Measurements from ENCODE around the gene CCDC183. TPM values are rescaled to one million over a fixed set of nuclear protein-coding genes. Genes with fewer than 3 reads are reported as not detected.
"Not testable (repeated sequence)": the region's sequence is repeated elsewhere in the genome, so short reads cannot be mapped to it uniquely, and the experiment has no call there.

CCDC183 gene
- polyA plus RNA-seq, 2 donors: 0.32 to 1.1 TPM

- not testable (repeated sequence) for H3K4me3 ChIP-seq (ENCODE audit: low read depth in 1 of 2, low read length in 2 of 2); H3K9me3 ChIP-seq (ENCODE audit: control insufficient read depth in 2 of 2, insufficient read depth in 1 of 2, low read depth in 1 of 2, low read length in 1 of 2); H3K27ac ChIP-seq (ENCODE audit: low read depth in 2 of 2, low read length in 1 of 2); H3K27me3 ChIP-seq (ENCODE audit: control insufficient read depth in 1 of 2, insufficient read depth in 2 of 2, low read length in 2 of 2)
- Histone ChIP-seq H3K36me3 (ENCODE audit: control insufficient read depth in 2 of 2, insufficient read depth in 2 of 2, low read length in 1 of 2) (peaks cover 0 to 12% of the 10 kb centered on the region in 2 donors), H3K4me1 (ENCODE audit: control insufficient read depth in 2 of 2, insufficient read depth in 2 of 2, low read length in 1 of 2) (peaks cover 0 to 29% of the 10 kb centered on the region in 2 donors)
- 35% methylated on average over 15 to 16 of the region's 16 CpGs for WGBS, 2 donors
Observed at GRCh38 chr9:136841646-136842379, 45.7 kb downstream of the CCDC183 start.

DNA sequence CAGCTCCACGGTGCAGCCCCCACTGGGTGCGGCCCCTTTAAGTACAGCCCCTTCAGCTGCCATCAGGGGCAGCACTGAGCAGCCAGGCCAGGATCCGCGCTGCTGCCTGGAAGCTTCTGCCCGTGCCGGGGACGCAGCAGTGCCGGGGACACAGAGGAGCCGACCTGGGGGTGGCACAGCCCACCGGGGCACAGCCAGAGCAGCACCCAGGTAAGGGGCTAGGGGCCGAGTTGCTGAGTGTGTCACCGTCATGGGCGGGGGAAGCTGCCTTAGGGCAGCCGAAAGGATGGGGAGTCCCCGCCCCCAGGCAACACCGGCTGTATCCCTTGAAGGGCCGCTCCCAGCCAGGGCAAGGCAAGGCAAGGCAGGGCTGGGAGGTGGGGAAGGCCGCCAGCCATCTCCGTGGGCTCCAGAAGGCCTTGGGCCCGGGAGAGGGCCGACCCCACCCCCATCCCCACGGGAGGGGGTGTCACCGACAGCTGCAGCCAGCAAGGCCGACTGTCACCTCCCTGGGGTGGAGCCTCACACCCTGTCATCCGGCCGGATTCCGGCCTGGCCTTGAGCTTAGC is 46.3 kb downstream of the CCDC183 start, which contains the start of gene AJM1:
AJM1 (plus strand) TSS at position 99 of the 569 bp plus-strand sequence. CDS start 1,937 bp downstream, outside the sequence.
- peak within 1 kb of the TSS; percentile 34 to 50 for H3K4me3 ChIP-seq (ENCODE audit: low read depth in 1 of 2, low read length in 2 of 2)
- H3K9me3 ChIP-seq (ENCODE audit: control insufficient read depth in 2 of 2, insufficient read depth in 1 of 2, low read depth in 1 of 2, low read length in 1 of 2); H3K27me3 ChIP-seq (ENCODE audit: control insufficient read depth in 1 of 2, insufficient read depth in 2 of 2, low read length in 2 of 2); H3K27ac ChIP-seq (ENCODE audit: low read depth in 2 of 2, low read length in 1 of 2): not testable (repeated sequence)
- 1% methylated on average over 20 to 27 of the region's 27 CpGs for WGBS, 2 donors
- H3K36me3 ChIP-seq (ENCODE audit: control insufficient read depth in 2 of 2, insufficient read depth in 2 of 2, low read length in 1 of 2): peaks cover 0 to 12% of the 10 kb centered on the region in 2 donors
- H3K4me1 ChIP-seq (ENCODE audit: control insufficient read depth in 2 of 2, insufficient read depth in 2 of 2, low read length in 1 of 2): peaks cover 0 to 31% of the 10 kb centered on the region in 2 donors

GRCh38 chr9:136843159-136843800 is 47.1 kb downstream of the CCDC183 start:
- not testable (repeated sequence) for H3K27me3 ChIP-seq (ENCODE audit: control insufficient read depth in 1 of 2, insufficient read depth in 2 of 2, low read length in 2 of 2); H3K27ac ChIP-seq (ENCODE audit: low read depth in 2 of 2, low read length in 1 of 2); H3K4me3 ChIP-seq (ENCODE audit: low read depth in 1 of 2, low read length in 2 of 2); H3K9me3 ChIP-seq (ENCODE audit: control insufficient read depth in 2 of 2, insufficient read depth in 1 of 2, low read depth in 1 of 2, low read length in 1 of 2)
- peaks cover 0 to 12% of the 10 kb centered on the region in 2 donors for H3K36me3 ChIP-seq (ENCODE audit: control insufficient read depth in 2 of 2, insufficient read depth in 2 of 2, low read length in 1 of 2)
- H3K4me1 ChIP-seq (ENCODE audit: control insufficient read depth in 2 of 2, insufficient read depth in 2 of 2, low read length in 1 of 2): peaks cover 4 to 31% of the 10 kb centered on the region in 2 donors
- WGBS, 2 donors: 8 to 9% methylated on average over 17 to 21 of the region's 21 CpGs

DNA sequence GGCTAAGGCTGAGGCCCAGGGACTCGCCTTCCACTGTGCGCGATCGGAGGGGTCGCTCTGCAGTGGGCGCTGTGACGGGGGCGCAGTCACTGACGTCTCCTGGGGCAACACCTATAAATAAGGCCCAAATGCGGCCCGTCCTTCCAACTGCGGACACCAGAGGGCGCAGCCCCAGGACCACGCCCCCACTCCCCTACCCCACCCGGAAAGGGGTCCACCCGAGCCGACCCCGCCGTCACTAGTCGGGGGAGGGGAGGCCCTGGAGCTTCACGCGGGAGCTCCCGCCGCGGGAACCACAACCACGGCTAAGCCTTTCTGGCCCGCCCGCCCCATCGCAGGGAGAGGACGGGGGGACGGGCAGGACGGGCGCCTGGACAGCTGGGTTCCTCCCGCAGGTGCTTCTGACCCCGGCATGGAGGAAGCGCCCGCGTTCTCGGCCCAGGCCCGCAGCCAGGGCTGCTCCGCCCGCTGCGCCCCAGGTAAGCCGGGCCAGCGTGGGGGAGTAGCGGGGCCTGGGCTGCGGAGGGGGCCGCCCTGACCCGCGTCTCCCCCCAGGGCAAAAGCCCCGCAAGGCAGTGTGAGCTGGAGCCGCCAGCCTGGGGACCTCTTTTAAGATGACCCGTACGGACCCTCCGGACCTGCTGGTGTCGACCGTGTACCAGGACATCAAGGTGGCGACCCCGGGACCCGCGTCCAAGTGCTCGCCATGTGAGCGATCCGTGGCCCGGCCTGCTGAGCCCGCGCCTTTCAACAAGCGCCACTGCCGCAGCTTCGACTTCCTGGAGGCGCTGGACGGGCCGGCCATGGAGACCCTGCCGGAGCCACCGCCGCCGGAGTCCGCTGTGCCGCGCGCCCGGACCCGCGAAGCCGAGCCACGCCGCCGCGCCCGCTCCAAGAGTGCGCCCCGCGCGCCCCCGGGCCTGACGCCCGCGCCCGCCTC is 47.9 kb downstream of the CCDC183 start:
- not testable (repeated sequence) for H3K36me3 ChIP-seq (ENCODE audit: control insufficient read depth in 2 of 2, insufficient read depth in 2 of 2, low read length in 1 of 2); H3K9me3 ChIP-seq (ENCODE audit: control insufficient read depth in 2 of 2, insufficient read depth in 1 of 2, low read depth in 1 of 2, low read length in 1 of 2); H3K27me3 ChIP-seq (ENCODE audit: control insufficient read depth in 1 of 2, insufficient read depth in 2 of 2, low read length in 2 of 2); H3K27ac ChIP-seq (ENCODE audit: low read depth in 2 of 2, low read length in 1 of 2)
- Histone ChIP-seq H3K4me1 (ENCODE audit: control insufficient read depth in 2 of 2, insufficient read depth in 2 of 2, low read length in 1 of 2) (peaks cover 4 to 31% of the 10 kb centered on the region in 2 donors), H3K4me3 (ENCODE audit: low read depth in 1 of 2, low read length in 2 of 2) (peak overlapping the region in 1 of 2 donors; percentile 18)
- WGBS, 2 donors: 6% methylated on average over 77 to 99 of the region's 99 CpGs

DNA sequence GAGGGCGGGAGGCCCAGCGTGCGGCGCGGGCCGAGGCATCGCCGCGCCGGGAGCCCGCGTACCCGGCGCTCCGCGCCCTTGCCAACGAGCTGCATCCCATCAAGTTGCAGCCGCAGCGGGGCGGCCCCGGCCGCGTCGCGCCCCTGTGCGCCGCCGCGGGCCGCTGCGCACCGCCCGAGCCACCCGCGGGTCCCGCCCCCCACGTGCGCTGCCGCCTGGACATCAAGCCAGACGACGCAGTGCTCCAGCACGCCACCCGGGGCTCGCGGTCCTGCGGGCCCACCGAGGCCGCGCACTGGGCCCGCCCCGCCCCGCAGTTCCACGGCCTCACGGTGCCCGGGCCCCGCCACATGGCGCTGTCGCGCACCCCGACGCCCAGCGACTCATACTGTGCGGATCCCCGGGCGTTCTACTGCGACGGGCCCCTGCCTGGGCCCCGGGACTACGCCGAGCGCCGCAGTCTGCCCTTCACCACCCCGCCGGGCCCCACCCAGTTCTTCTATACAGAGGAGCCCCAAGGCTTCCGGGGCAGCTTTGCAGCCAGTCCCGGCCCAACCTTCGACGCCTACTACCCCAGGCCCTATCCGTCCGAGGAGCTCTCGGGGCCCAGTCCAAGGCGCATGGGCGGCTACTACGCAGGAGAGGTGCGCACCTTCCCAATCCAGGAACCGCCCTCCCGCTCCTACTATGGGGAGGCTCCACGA is 48.8 kb downstream of the CCDC183 start:
- Histone ChIP-seq H3K4me1 (ENCODE audit: control insufficient read depth in 2 of 2, insufficient read depth in 2 of 2, low read length in 1 of 2) (peaks cover 4 to 35% of the 10 kb centered on the region in 2 donors), H3K27ac (ENCODE audit: low read depth in 2 of 2, low read length in 1 of 2) (no peak overlapping the region), H3K27me3 (ENCODE audit: control insufficient read depth in 1 of 2, insufficient read depth in 2 of 2, low read length in 2 of 2) (no peaks in the 10 kb centered on the region), H3K9me3 (ENCODE audit: control insufficient read depth in 2 of 2, insufficient read depth in 1 of 2, low read depth in 1 of 2, low read length in 1 of 2) (peaks cover 0 to 7% of the 10 kb centered on the region in 2 donors), H3K36me3 (ENCODE audit: control insufficient read depth in 2 of 2, insufficient read depth in 2 of 2, low read length in 1 of 2) (peaks cover 0 to 2% of the 10 kb centered on the region in 2 donors), H3K4me3 (ENCODE audit: low read depth in 1 of 2, low read length in 2 of 2) (peak overlapping the region in 1 of 2 donors; percentile 18)
- WGBS, 2 donors: 10 to 20% methylated on average over 52 to 88 of the region's 88 CpGs

GRCh38 chr9:136845465-136846260 is 49.5 kb downstream of the CCDC183 start:
- H3K4me1 ChIP-seq (ENCODE audit: control insufficient read depth in 2 of 2, insufficient read depth in 2 of 2, low read length in 1 of 2): peaks cover 4 to 42% of the 10 kb centered on the region in 2 donors
- H3K27me3 ChIP-seq (ENCODE audit: control insufficient read depth in 1 of 2, insufficient read depth in 2 of 2, low read length in 2 of 2): no peaks in the 10 kb centered on the region
- peak overlapping the region in 1 of 2 donors; percentile 60 for H3K4me3 ChIP-seq (ENCODE audit: low read depth in 1 of 2, low read length in 2 of 2)
- peaks cover 0 to 7% of the 10 kb centered on the region in 2 donors for H3K9me3 ChIP-seq (ENCODE audit: control insufficient read depth in 2 of 2, insufficient read depth in 1 of 2, low read depth in 1 of 2, low read length in 1 of 2)
- H3K27ac ChIP-seq (ENCODE audit: low read depth in 2 of 2, low read length in 1 of 2): no peak overlapping the region
- peaks cover 0 to 4% of the 10 kb centered on the region in 2 donors for H3K36me3 ChIP-seq (ENCODE audit: control insufficient read depth in 2 of 2, insufficient read depth in 2 of 2, low read length in 1 of 2)
- 25 to 35% methylated on average over 94 to 102 of the region's 102 CpGs for WGBS, 2 donors

DNA sequence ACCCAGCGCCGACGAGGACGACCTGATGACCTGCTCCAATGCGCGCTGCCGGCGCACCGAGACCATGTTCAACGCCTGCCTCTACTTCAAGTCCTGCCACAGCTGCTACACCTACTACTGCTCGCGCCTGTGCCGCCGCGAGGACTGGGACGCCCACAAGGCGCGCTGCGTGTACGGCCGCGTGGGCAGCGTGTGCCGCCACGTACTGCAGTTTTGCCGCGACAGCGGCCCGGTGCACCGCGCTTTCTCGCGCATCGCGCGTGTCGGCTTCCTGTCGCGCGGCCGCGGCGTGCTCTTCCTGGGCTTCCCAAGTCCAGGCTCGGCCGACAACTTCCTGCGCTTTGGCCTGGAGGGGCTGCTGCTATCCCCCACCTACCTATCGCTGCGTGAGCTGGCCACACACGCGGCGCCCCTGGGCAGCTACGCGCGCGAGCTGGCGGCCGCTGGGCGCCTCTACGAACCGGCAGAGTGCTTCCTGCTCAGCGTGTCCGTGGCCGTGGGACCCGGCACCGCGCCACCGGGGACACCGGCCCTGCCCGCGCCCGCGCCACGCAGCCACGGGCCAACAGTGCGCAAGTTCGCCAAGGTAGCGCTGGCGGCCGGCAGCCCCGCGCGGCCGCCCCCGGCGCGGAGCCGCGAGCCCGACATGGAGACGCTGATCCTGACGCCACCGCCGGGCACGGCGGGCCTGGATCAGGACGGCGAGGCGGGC is 50.4 kb downstream of the CCDC183 start:
- WGBS, 2 donors: 5 to 14% methylated on average over 79 to 98 of the region's 98 CpGs
- no peaks in the 10 kb centered on the region for H3K27me3 ChIP-seq (ENCODE audit: control insufficient read depth in 1 of 2, insufficient read depth in 2 of 2, low read length in 2 of 2)
- peak overlapping the region; percentile 39 to 60 for H3K4me3 ChIP-seq (ENCODE audit: low read depth in 1 of 2, low read length in 2 of 2)
- H3K9me3 ChIP-seq (ENCODE audit: control insufficient read depth in 2 of 2, insufficient read depth in 1 of 2, low read depth in 1 of 2, low read length in 1 of 2): peaks cover 0 to 7% of the 10 kb centered on the region in 2 donors
- H3K4me1 ChIP-seq (ENCODE audit: control insufficient read depth in 2 of 2, insufficient read depth in 2 of 2, low read length in 1 of 2): peaks cover 4 to 40% of the 10 kb centered on the region in 2 donors
- H3K36me3 ChIP-seq (ENCODE audit: control insufficient read depth in 2 of 2, insufficient read depth in 2 of 2, low read length in 1 of 2): peaks cover 0 to 4% of the 10 kb centered on the region in 2 donors
- H3K27ac ChIP-seq (ENCODE audit: low read depth in 2 of 2, low read length in 1 of 2): no peak overlapping the region
